K562 (cell line): Measurements from ENCODE around the gene LRRC9. TPM values are rescaled to one million over a fixed set of nuclear protein-coding genes. Genes with fewer than 3 reads are reported as not detected.

Source experiments
- ATF7 ChIP-seq: fragments of 450-650 bp; IDR thresholded peaks from 2 replicates; pipeline ENCODE4 v1.7.1; 2014; ENCODE audit warnings: mild to moderate bottlenecking, moderate library complexity
- C11orf30 ChIP-seq: fragments of 450-650 bp; IDR thresholded peaks from 2 replicates; pipeline ENCODE4 v1.6.1; 2016; ENCODE audit warnings: low read depth, mild to moderate bottlenecking
- CBX1 ChIP-seq: sonication (generic); IDR thresholded peaks from 2 replicates; pipeline ENCODE4 v1.6.1; 2016; ENCODE audit warnings: antibody characterized with exemption, low read depth, mild to moderate bottlenecking
- CHD2 ChIP-seq: IDR thresholded peaks from 2 replicates; pipeline ENCODE4 v1.6.1; 2011; ENCODE audit warnings: low read depth, low read length
- JUND ChIP-seq, 2 experiments: IDR thresholded peaks; 2 replicates in 1 of 2; 3 replicates in 1 of 2; pipeline ENCODE4 v1.6.1; 2011; ENCODE audit warnings: borderline replicate concordance in 2 of 2, low read depth in 2 of 2, low read length in 2 of 2, improper control_type of control experiment in 1 of 2, missing biosample characterization in 1 of 2, missing genetic modification characterization in 1 of 2, missing genetic modification reagents in 1 of 2
- KLF13 ChIP-seq: fragments of 450-650 bp; IDR thresholded peaks from 2 replicates; pipeline ENCODE4 v1.6.1; 2016; ENCODE audit warnings: missing genetic modification characterization, low read depth, mild to moderate bottlenecking, missing compliant biosample characterization, moderate library complexity, borderline replicate concordance
- MCM3 ChIP-seq: fragments of 450-650 bp; IDR thresholded peaks from 2 replicates; pipeline ENCODE4 v1.6.1; 2016
- MXI1 ChIP-seq: IDR thresholded peaks from 2 replicates; pipeline ENCODE4 v1.6.1; 2011; ENCODE audit warnings: low read depth, mild to moderate bottlenecking, improper control_type of control experiment, low read length
- NR2C2 ChIP-seq, 2 experiments: fragments of 200-800 bp in 1 of 2; sonication (Bioruptor generic) in 1 of 2; sonication (generic) in 1 of 2; formaldehyde crosslinking in 1 of 2; IDR thresholded peaks; 2 replicates each; pipeline versions ENCODE4 v1.6.1 to v1.8.0; 2016 to 2022; ENCODE audit warnings: mild to moderate bottlenecking in 1 of 2, missing compliant biosample characterization in 1 of 2, missing genetic modification characterization in 1 of 2, missing genetic modification reagents in 1 of 2
- POLR2AphosphoS5 ChIP-seq: IDR thresholded peaks from 2 replicates; pipeline ENCODE4 v1.6.1; 2011; ENCODE audit warnings: mild to moderate bottlenecking, low read depth, low read length, moderate library complexity; ENCODE audit not compliant: control insufficient read depth, insufficient read depth
- SIN3A ChIP-seq, 2 experiments: fragments of 150-350 bp in 1 of 2; IDR thresholded peaks; 2 replicates each; pipeline ENCODE4 v1.6.1; 2011 to 2016; ENCODE audit warnings: borderline replicate concordance in 2 of 2, low read depth in 2 of 2, low read length in 2 of 2, mild to moderate bottlenecking in 2 of 2, moderate library complexity in 2 of 2; ENCODE audit not compliant: control insufficient read depth in 1 of 2
- SIN3B ChIP-seq: fragments of 450-650 bp; IDR thresholded peaks from 2 replicates; pipeline ENCODE4 v1.6.1; 2017; ENCODE audit warnings: low read depth, mild to moderate bottlenecking, moderate library complexity
- SMARCA4 ChIP-seq: fragments of 450-650 bp; IDR thresholded peaks from 2 replicates; pipeline ENCODE4 v1.6.1; 2016
- SNIP1 ChIP-seq: fragments of 450-650 bp; IDR thresholded peaks from 2 replicates; pipeline ENCODE4 v1.7.1; 2017; ENCODE audit warnings: low read depth, mild to moderate bottlenecking
- SP1 ChIP-seq: sonication (generic); formaldehyde crosslinking; IDR thresholded peaks from 2 replicates; pipeline ENCODE4 v1.8.1; 2022; ENCODE audit warnings: mild to moderate bottlenecking, missing genetic modification reagents
- SUPT5H ChIP-seq: fragments of 450-650 bp; IDR thresholded peaks from 2 replicates; pipeline ENCODE4 v1.6.1; 2016
- XRCC4 ChIP-seq: IDR thresholded peaks from one replicate; pipeline ENCODE4 v1.6.1; 2011; ENCODE audit not compliant: insufficient read depth, insufficient read length; ENCODE audit errors: extremely low read depth
- polyA plus RNA-seq, 8 experiments: library from polyadenylated mRNA; depleted of rRNA in 4 of 8; stranded (reverse) in 5 of 8; unstranded in 3 of 8; fragments of >200 nt; fragmentation: Nextera tagmentation in 2 of 8; fragmentation: Illumina TruSeq in 1 of 8; extraction: Ambion mirVana in 2 of 8; extraction: Trizol in 1 of 8; gene quantifications; 2 replicates each; pipeline versions ENCODE4 v1.2.1 to v1.2.3, GENCODE V29; 2011 to 2014; ENCODE audit warnings: inconsistent platforms in 1 of 8, missing spikeins in 1 of 8
- total RNA-seq, 7 experiments: library from RNA; depleted of rRNA in 6 of 7; stranded (reverse); fragments of >200 nt in 6 of 7; fragmentation: Illumina TruSeq in 2 of 7; extraction: Trizol in 2 of 7; gene quantifications; 2 replicates each; pipeline versions ENCODE4 v1.2.1 to v1.2.3, GENCODE V29; 2011 to 2021; ENCODE audit warnings: low replicate concordance in 1 of 7
- TF ChIP-seq, protein P1 (sequence below): IDR thresholded peaks from 3 replicates; pipeline ENCODE4 v1.6.1; 2011; ENCODE audit warnings: borderline replicate concordance, mild to moderate bottlenecking; ENCODE audit not compliant: insufficient read length, insufficient read depth
- TF ChIP-seq, protein P2 (sequence below): fragments of 250-450 bp; sonication (Bioruptor Pico); IDR thresholded peaks from 2 replicates; pipeline ENCODE4 v1.8.0; 2022; ENCODE audit warnings: moderate library complexity, mild to moderate bottlenecking, inconsistent platforms
- TF ChIP-seq, protein P3 (sequence below), 2 experiments: fragments of 450-650 bp; IDR thresholded peaks; 2 replicates each; pipeline ENCODE4 v1.6.1; 2018; ENCODE audit warnings: mild to moderate bottlenecking in 2 of 2, low read depth in 1 of 2; ENCODE audit not compliant: partially characterized antibody in 2 of 2

The LRRC9 gene
- total and polyA plus RNA-seq, 9 of the 15 experiments (the other 6 are each of a cell fraction or from before 2014, with no cell fraction given) = not detected

DNA sequence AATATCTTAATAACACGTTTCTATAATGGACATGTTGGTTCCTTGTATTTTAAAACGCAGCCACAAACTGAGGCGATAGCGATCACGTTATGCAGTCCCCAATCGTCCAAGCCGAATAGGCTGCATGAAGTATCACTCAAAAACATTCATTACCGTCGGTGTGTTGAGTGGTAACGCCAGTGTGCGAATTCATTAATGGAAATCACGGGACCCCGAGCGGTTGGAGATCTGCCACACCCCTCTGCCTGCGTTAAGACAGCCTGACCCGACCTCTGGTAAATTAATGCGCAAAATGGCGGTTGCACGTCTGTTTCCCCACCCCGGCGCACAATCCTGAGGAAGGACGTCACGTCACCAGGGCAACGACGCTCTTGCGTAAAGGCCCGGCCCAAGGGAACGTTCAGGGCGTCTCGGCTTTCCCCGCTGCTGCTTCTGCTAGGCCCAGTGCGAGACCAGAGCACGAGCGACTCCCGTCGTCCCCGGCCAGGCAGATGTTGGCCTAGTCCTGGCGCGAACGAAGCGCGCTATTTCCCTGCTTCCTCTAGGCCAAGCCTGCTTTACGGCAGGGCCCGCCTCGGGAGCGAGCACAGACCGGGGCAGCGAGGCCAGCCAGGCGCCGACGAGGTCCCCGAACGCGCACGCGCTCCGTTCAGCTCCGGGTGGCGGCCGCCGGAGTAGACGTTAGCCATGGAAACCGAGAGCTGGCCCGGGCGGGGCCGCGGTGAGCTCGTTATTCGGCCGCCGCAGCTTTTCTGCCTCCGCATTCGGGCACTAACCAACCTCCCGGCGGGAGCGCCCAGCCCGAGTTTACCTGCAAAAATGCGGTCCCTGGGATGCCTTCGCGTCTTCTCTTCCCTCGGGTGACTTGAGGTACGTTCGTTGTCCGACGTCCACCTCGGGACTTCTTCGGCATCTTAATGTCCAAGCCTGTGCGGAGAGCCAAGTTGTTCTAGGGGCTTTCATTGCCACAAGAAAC, 171.9 kb downstream of the LRRC9 start, which contains the start of gene PCNX4 (continued):
- TF ChIP-seq C11orf30 = 0 out of 2 replicates have a peak, but pooled peaks have one; percentile 17
- peak; percentile 65 for TF ChIP-seq SP1 (CRISPR knock-in tag)
- no peak for TF ChIP-seq SMARCA4
- TF ChIP-seq CHD2 = no peak
- TF ChIP-seq CBX1 = peak; percentile 30; the same call in 1 of the 2 replicates
- peak; percentile 77 for TF ChIP-seq KLF13 (tag)
- peak; percentile 54 for TF ChIP-seq MXI1
- TF ChIP-seq, protein P1, sequence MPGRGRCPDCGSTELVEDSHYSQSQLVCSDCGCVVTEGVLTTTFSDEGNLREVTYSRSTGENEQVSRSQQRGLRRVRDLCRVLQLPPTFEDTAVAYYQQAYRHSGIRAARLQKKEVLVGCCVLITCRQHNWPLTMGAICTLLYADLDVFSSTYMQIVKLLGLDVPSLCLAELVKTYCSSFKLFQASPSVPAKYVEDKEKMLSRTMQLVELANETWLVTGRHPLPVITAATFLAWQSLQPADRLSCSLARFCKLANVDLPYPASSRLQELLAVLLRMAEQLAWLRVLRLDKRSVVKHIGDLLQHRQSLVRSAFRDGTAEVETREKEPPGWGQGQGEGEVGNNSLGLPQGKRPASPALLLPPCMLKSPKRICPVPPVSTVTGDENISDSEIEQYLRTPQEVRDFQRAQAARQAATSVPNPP = no peak
- TF ChIP-seq, protein P2, sequence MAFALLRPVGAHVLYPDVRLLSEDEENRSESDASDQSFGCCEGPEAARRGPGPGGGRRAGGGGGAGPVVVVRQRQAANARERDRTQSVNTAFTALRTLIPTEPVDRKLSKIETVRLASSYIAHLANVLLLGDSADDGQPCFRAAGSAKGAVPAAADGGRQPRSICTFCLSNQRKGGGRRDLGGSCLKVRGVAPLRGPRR (CRISPR knock-in tag) = no peak
- TF ChIP-seq SUPT5H = peak; percentile 82
- TF ChIP-seq, protein P3, sequence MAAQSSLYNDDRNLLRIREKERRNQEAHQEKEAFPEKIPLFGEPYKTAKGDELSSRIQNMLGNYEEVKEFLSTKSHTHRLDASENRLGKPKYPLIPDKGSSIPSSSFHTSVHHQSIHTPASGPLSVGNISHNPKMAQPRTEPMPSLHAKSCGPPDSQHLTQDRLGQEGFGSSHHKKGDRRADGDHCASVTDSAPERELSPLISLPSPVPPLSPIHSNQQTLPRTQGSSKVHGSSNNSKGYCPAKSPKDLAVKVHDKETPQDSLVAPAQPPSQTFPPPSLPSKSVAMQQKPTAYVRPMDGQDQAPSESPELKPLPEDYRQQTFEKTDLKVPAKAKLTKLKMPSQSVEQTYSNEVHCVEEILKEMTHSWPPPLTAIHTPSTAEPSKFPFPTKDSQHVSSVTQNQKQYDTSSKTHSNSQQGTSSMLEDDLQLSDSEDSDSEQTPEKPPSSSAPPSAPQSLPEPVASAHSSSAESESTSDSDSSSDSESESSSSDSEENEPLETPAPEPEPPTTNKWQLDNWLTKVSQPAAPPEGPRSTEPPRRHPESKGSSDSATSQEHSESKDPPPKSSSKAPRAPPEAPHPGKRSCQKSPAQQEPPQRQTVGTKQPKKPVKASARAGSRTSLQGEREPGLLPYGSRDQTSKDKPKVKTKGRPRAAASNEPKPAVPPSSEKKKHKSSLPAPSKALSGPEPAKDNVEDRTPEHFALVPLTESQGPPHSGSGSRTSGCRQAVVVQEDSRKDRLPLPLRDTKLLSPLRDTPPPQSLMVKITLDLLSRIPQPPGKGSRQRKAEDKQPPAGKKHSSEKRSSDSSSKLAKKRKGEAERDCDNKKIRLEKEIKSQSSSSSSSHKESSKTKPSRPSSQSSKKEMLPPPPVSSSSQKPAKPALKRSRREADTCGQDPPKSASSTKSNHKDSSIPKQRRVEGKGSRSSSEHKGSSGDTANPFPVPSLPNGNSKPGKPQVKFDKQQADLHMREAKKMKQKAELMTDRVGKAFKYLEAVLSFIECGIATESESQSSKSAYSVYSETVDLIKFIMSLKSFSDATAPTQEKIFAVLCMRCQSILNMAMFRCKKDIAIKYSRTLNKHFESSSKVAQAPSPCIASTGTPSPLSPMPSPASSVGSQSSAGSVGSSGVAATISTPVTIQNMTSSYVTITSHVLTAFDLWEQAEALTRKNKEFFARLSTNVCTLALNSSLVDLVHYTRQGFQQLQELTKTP (IDR thresholded peaks at IDR 0.05; ENCODE audit: low read depth in 1 of 2, partially characterized antibody in 2 of 2) = peak in 1 of 2 experiments; percentile 29
- 0 out of 2 replicates have a peak, but pooled peaks have one; percentile 69 for TF ChIP-seq SIN3B
- no peak for TF ChIP-seq SNIP1
- peak; percentile 94 for TF ChIP-seq ATF7
- TF ChIP-seq POLR2AphosphoS5 = peak; percentile 61
- TF ChIP-seq SIN3A (IDR thresholded peaks at IDR 0.05; ENCODE audit: borderline replicate concordance in 2 of 2, control insufficient read depth in 1 of 2, low read depth in 2 of 2, low read length in 2 of 2) = peak in 1 of 2 experiments; percentile 59; a peak in 2 of 4 replicates
- TF ChIP-seq JUND (IDR thresholded peaks at IDR 0.05; ENCODE audit: borderline replicate concordance, low read depth, low read length) = peak; percentile 46; the same call in 1 of the 2 replicates
- TF ChIP-seq JUND (tag; IDR thresholded peaks at IDR 0.05; ENCODE audit: borderline replicate concordance, low read depth, low read length) = peak; percentile 49; the same call in 1 of the 3 replicates
- no peak for TF ChIP-seq XRCC4
- no peak for TF ChIP-seq MCM3
- TF ChIP-seq NR2C2 (CRISPR knock-in tag; IDR thresholded peaks at IDR 0.05) = no peak
- peak; percentile 79; the same call in 1 of the 2 replicates for TF ChIP-seq NR2C2 (tag; IDR thresholded peaks at IDR 0.05)
